Smooth muscle cell of bladder (primary cell): ENCODE results near the gene GPR179. TPM values are rescaled to one million over a fixed set of nuclear protein-coding genes. Genes with fewer than 3 reads are reported as not detected.

Experiments
- total RNA-seq: library from RNA; depleted of rRNA; stranded (reverse); fragments of >200 nt; gene quantifications from 2 replicates; pipeline ENCODE4 v1.2.3, GENCODE V29; 2014

The GPR179 gene, protein sequence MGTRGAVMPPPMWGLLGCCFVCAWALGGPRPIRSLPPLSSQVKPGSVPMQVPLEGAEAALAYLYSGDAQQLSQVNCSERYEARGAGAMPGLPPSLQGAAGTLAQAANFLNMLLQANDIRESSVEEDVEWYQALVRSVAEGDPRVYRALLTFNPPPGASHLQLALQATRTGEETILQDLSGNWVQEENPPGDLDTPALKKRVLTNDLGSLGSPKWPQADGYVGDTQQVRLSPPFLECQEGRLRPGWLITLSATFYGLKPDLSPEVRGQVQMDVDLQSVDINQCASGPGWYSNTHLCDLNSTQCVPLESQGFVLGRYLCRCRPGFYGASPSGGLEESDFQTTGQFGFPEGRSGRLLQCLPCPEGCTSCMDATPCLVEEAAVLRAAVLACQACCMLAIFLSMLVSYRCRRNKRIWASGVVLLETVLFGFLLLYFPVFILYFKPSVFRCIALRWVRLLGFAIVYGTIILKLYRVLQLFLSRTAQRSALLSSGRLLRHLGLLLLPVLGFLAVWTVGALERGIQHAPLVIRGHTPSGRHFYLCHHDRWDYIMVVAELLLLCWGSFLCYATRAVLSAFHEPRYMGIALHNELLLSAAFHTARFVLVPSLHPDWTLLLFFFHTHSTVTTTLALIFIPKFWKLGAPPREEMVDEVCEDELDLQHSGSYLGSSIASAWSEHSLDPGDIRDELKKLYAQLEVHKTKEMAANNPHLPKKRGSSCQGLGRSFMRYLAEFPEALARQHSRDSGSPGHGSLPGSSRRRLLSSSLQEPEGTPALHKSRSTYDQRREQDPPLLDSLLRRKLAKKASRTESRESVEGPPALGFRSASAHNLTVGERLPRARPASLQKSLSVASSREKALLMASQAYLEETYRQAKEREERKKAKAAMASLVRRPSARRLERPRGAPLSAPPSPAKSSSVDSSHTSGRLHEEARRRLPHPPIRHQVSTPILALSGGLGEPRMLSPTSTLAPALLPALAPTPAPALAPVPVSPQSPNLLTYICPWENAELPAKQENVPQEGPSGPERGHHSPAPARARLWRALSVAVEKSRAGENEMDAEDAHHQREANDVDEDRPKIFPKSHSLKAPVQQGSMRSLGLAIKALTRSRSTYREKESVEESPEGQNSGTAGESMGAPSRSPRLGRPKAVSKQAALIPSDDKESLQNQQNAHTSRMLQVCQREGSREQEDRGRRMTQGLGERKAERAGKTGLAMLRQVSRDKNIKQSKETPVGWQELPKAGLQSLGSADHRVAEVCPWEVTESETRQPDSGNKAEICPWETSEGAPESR (N-terminal part only)
- total RNA-seq: under 0.01 TPM in 2 replicates

DNA sequence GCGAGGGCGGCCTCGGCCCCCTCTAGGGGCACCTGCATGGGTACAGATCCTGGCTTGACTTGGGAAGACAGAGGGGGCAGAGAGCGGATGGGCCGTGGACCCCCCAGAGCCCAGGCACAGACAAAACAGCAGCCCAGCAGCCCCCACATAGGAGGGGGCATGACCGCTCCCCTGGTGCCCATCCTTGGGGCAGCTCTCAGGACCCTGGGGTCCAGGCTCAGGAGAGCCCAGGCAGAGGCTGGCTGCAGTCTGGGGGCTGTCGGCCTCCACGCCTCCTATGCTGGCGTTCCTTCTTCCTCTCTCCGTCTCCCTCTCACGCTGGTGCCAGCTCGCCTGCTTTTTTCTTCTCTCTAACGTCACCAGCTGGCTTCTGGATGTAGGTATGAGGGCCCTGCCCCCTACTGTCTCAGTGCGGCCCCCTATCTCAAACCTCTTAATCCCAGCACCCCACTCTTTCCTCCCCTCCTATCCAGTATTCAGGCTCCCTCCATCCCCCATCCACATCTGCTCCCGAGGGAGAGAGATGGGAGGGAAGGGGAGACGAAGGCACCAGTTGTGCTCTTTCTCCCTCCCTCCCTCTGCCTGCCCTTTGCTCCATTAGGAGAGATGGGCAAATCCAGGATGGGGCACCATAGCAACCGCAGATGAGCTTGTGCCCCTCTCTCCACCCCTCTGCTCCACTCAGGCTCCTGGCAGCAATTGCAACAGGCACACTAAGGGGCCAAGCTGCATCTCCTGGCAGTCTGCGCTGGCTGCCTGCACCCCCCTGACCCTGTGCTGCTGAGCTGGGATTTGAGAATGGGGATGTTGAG, at the start of gene GPR179:
TSS of gene GPR179 (minus strand) at position 349 of the 812 bp plus-strand sequence. CDS start at position 182, 167 bp downstream.

GRCh38 chr17:38351412-38352222, 7.9 kb upstream of the GPR179 start, which contains the start of gene SOCS7:
TSS of gene SOCS7 (plus strand) at chr17:38351844. CDS start at chr17:38352053, 209 bp downstream.

DNA sequence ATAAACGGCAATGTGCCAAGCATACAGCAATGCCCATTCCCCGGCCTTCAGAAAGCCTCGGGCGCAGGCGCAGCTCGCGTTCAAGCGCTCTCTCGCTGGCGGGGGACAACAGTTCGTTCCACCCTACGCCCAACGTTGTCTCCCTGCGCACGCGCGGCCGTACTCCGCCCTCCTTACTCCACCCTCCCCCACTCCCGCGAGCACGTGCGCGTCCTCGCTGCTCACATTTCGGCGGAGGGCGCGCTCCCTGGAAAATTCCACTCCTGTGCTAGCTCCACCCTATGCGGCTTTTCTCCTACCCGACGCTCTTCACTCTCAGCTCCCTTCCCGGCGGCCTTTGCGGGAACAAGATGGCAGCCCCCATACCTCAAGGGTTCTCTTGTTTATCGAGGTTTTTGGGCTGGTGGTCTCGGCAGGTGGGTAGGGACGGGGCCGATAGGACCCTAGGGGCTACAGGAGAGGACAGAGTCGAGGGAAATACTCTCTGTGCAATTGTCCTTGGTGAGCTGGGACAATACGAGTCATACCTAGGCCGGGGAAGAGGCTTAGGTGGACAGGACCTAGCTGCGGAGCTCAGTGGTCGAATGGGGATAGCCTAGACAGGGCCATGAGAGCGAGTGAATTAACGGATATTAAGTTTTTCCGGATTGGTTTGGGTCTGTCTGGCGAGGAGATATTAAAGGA, 46.8 kb downstream of the GPR179 start, which contains the start of gene MRPL45:
TSS of gene MRPL45 (plus strand) at position 335 of the 684 bp plus-strand sequence. CDS start at position 351, 16 bp downstream.

Other genes starting within 250 kb of the GPR179 start
- not detected in 2 replicates for gene TBC1D3E, start 216.0 kb downstream of the GPR179 start, total RNA-seq
- not detected in 2 replicates for gene TBC1D3, start 151.4 kb downstream of the GPR179 start, total RNA-seq
- gene MRPL45, start 46.8 kb downstream of the GPR179 start, total RNA-seq: 30.1 and 31.9 TPM in 2 replicates
- 7.4 and 8.6 TPM in 2 replicates for gene SOCS7, start 7.9 kb upstream of the GPR179 start, total RNA-seq
- gene ARHGAP23, start 84.5 kb upstream of the GPR179 start, total RNA-seq: 12.2 and 17.4 TPM in 2 replicates